CD4-positive, alpha-beta T cell treated with Interleukin-12 subunit alpha and Interleukin-12 subunit beta, for 1 hour (primary cell): ENCODE results near the gene MMP11.

Experiments
- DNase-seq: peaks from one replicate; pipeline ENCODE4 v3.0.0-alpha.2; 2020

Gene MMP11

GRCh38 chr22:23832226-23833016, 59.8 kb downstream of the MMP11 start:
- no peak for DNase-seq

GRCh38 chr22:23833017-23833751, 60.5 kb downstream of the MMP11 start:
- no peak for DNase-seq
